Kidney (tissue), 14 donors: ENCODE data around the gene CYYR1. TPM values are rescaled to one million over a fixed set of nuclear protein-coding genes. Genes with fewer than 3 reads are reported as not detected.

Experiments used
- DNase-seq, 5 donors: peaks; one replicate each; pipeline ENCODE4 v3.0.0-alpha.2; 2013 to 2020
- FAIRE-seq: peaks from 2 replicates; lab custom pipeline; 2012; peaks lifted over from hg19 to GRCh38; lab: Jason Lieb, UNC
- H3K27ac ChIP-seq, 2 donors: one replicate each; pipeline ENCODE4 v1.7.0; 2013; ENCODE audit warnings: low read depth in 2 of 2, low read length in 2 of 2, inconsistent platforms in 1 of 2
- H3K27me3 ChIP-seq: one replicate; pipeline ENCODE4 v1.7.1; 2013; ENCODE audit warnings: low read length, inconsistent platforms; ENCODE audit not compliant: control insufficient read depth, insufficient read depth
- H3K36me3 ChIP-seq, 3 donors: one replicate each; pipeline versions ENCODE4 v1.7.0 to v1.7.1; 2013; ENCODE audit warnings: low read length in 3 of 3, control low read depth in 1 of 3, inconsistent platforms in 1 of 3; ENCODE audit not compliant: insufficient read depth in 3 of 3, control insufficient read depth in 2 of 3
- H3K4me1 ChIP-seq, 3 donors: one replicate each; pipeline versions ENCODE4 v1.7.0 to v1.7.1; 2013; ENCODE audit warnings: low read length in 3 of 3, inconsistent platforms in 1 of 3, low read depth in 1 of 3; ENCODE audit not compliant: control insufficient read depth in 2 of 3, insufficient read depth in 2 of 3
- H3K4me3 ChIP-seq, 3 donors: one replicate each; pipeline versions ENCODE4 v1.7.0 to v1.8.1; 2013; ENCODE audit warnings: low read length in 3 of 3, control low read depth in 1 of 3, inconsistent platforms in 1 of 3
- H3K9ac ChIP-seq, 3 donors: one replicate each; pipeline versions ENCODE4 v1.7.0 to v1.7.1; 2013; ENCODE audit warnings: low read length in 3 of 3, control low read depth in 1 of 3, inconsistent platforms in 1 of 3
- H3K9me3 ChIP-seq, 3 donors: one replicate each; pipeline versions ENCODE4 v1.7.0 to v1.7.1; 2013; ENCODE audit warnings: low read length in 3 of 3, control low read depth in 1 of 3, inconsistent platforms in 1 of 3; ENCODE audit not compliant: control insufficient read depth in 2 of 3, insufficient read depth in 1 of 3
- CTCF ChIP-seq: IDR thresholded peaks from 3 replicates; pipeline ENCODE4 v1.5.1; 2012; ENCODE audit warnings: mild to moderate bottlenecking, moderate library complexity, borderline replicate concordance; ENCODE audit not compliant: insufficient read depth; ENCODE audit errors: extremely low read depth
- intact Hi-C: fragments of 100-400 bp; cut with DNase I; formaldehyde crosslinking; loops from one replicate; pipeline ENCODE4 v1.11.1; 2022
- polyA plus RNA-seq: library from polyadenylated mRNA; stranded (reverse); fragments of 350-450 nt; fragmentation: Illumina TruSeq; extraction: RNeasy Lipid Tissue Mini Kit (QIAGEN cat#74804); gene quantifications from one replicate; pipeline ENCODE4 v1.2.3, GENCODE V29; 2014; ENCODE audit warnings: low read depth, low replicate concordance; ENCODE audit not compliant: insufficient read depth
- total RNA-seq: library from RNA; stranded (reverse); fragmentation: NEBNext Ultra II Directional; extraction: Animal tissue kit (Norgen Biotek cat#: 25700); gene quantifications from one replicate; pipeline ENCODE4 v1.2.1, GENCODE V29; 2021
- donor health status: control.
- donor health status: control.
- donor health status: control.
- donor health status: control.
- donor health status: control.
- donor health status: DM: yes; HTN: yes; CAD: no.
- donor health status: Normal renal cell carcinoma (clear cell type).

The CYYR1 gene
- total and polyA plus RNA-seq, 2 donors from 2014 or later = 17.0 to 23.4 TPM

- no peak overlapping the region for H3K9ac ChIP-seq
- no peaks in the 10 kb centered on the region for H3K9me3 ChIP-seq
- no peak for TF ChIP-seq CTCF
- H3K36me3 ChIP-seq = no peaks in the 10 kb centered on the region
- H3K27ac ChIP-seq = no peak overlapping the region
- intact Hi-C loops = no loop called here
- no peaks in the 10 kb centered on the region for H3K27me3 ChIP-seq
- H3K4me1 ChIP-seq = no peaks in the 10 kb centered on the region
- DNase-seq (no peak), FAIRE-seq (no peak)
- no peak overlapping the region for H3K4me3 ChIP-seq
Observed at GRCh38 chr21:26448751-26449150, 124.3 kb downstream of the CYYR1 start.

- no peak for DNase-seq
- Histone ChIP-seq H3K27me3 (no peaks in the 10 kb centered on the region), H3K4me3 (no peak overlapping the region), H3K27ac (no peak overlapping the region), H3K9me3 (no peaks in the 10 kb centered on the region), H3K9ac (no peak overlapping the region), H3K4me1 (no peaks in the 10 kb centered on the region), H3K36me3 (no peaks in the 10 kb centered on the region)
- intact Hi-C loops = no loop called here
- no peak for FAIRE-seq
- TF ChIP-seq CTCF = no peak
Observed at GRCh38 chr21:26447932-26448475, 125.1 kb downstream of the CYYR1 start.

- Histone ChIP-seq H3K36me3 (no peaks in the 10 kb centered on the region), H3K4me1 (no peaks in the 10 kb centered on the region), H3K9ac (no peak overlapping the region), H3K27ac (no peak overlapping the region), H3K9me3 (no peaks in the 10 kb centered on the region), H3K4me3 (no peak overlapping the region), H3K27me3 (no peaks in the 10 kb centered on the region)
- DNase-seq (no peak), FAIRE-seq (no peak)
- TF ChIP-seq CTCF = no peak
- intact Hi-C loops = no loop called here
Observed at GRCh38 chr21:26445440-26445839, 127.6 kb downstream of the CYYR1 start.

- DNase-seq (no peak), FAIRE-seq (no peak)
- no peaks in the 10 kb centered on the region for H3K4me1 ChIP-seq
- intact Hi-C loops = no loop called here
- H3K27ac ChIP-seq = no peak overlapping the region
- H3K36me3 ChIP-seq = no peaks in the 10 kb centered on the region
- no peak overlapping the region for H3K9ac ChIP-seq
- no peak overlapping the region for H3K4me3 ChIP-seq
- no peaks in the 10 kb centered on the region for H3K27me3 ChIP-seq
- H3K9me3 ChIP-seq = no peaks in the 10 kb centered on the region
- no peak for TF ChIP-seq CTCF
Observed at GRCh38 chr21:26444646-26445045, 128.4 kb downstream of the CYYR1 start.
